ENCODE results near the gene RPS6KC1.

Gene RPS6KC1

GRCh38 chr1:213260311-213261075 lies 209.5 kb downstream of the RPS6KC1 start:
- TF ChIP-seq CTCF (IDR thresholded peaks at IDR 0.05; ENCODE audit: low read depth, low read length) = no peak
- no peak for DNase-seq (ENCODE audit: extremely low read depth, low read depth)

GRCh38 chr1:213264531-213264930 lies 213.5 kb downstream of the RPS6KC1 start:
- no peak for DNase-seq (ENCODE audit: extremely low read depth, low read depth)
- no peak for TF ChIP-seq CTCF (IDR thresholded peaks at IDR 0.05; ENCODE audit: low read depth, low read length)

GRCh38 chr1:213266983-213267772 lies 216.1 kb downstream of the RPS6KC1 start:
- no peak for TF ChIP-seq CTCF (IDR thresholded peaks at IDR 0.05; ENCODE audit: low read depth, low read length)
- DNase-seq (ENCODE audit: extremely low read depth, low read depth) = no peak

GRCh38 chr1:213268221-213268620 lies 217.2 kb downstream of the RPS6KC1 start:
- TF ChIP-seq CTCF (IDR thresholded peaks at IDR 0.05; ENCODE audit: low read depth, low read length) = no peak
- DNase-seq (ENCODE audit: extremely low read depth, low read depth) = no peak

GRCh38 chr1:213269829-213270228 lies 218.8 kb downstream of the RPS6KC1 start:
- no peak for TF ChIP-seq CTCF (IDR thresholded peaks at IDR 0.05; ENCODE audit: low read depth, low read length)
- no peak for DNase-seq (ENCODE audit: extremely low read depth, low read depth)

- no peak for DNase-seq (ENCODE audit: extremely low read depth, low read depth)
- no peak for TF ChIP-seq CTCF (IDR thresholded peaks at IDR 0.05; ENCODE audit: low read depth, low read length)
These were observed 222.5 kb downstream of the RPS6KC1 start for GRCh38 chr1:213273546-213273945.

- TF ChIP-seq CTCF (IDR thresholded peaks at IDR 0.05; ENCODE audit: low read depth, low read length) = no peak
- DNase-seq (ENCODE audit: extremely low read depth, low read depth) = no peak
These were observed 223.1 kb downstream of the RPS6KC1 start for GRCh38 chr1:213274140-213274539.
